GM23338 (cell line): ENCODE results near the gene ENTHD1. TPM values are rescaled to one million over a fixed set of nuclear protein-coding genes. Genes with fewer than 3 reads are reported as not detected.

Experiments used
- ATAC-seq: fragments of 200-7000 bp; cut with Tn5 transposase; 3 replicates; pipeline ENCODE4 v1.9.1; 2020
- DNase-seq: peaks from one replicate; pipeline ENCODE4 v3.0.0-alpha.2; 2015; ENCODE audit warnings: low spot score
- H2AFZ ChIP-seq: fragments of 200-600 bp; sonication (generic); 2 replicates; pipeline ENCODE4 v1.8.0; 2016; ENCODE audit warnings: antibody characterized with exemption, mild to moderate bottlenecking, moderate library complexity
- H3F3A ChIP-seq: fragments of 200-600 bp; sonication (generic); replicated peaks from 2 replicates; pipeline ENCODE4 v1.8.0; 2017; ENCODE audit warnings: antibody characterized with exemption, mixed run types, low read depth
- H3K27ac ChIP-seq: fragments of 200-600 bp; sonication (generic); 2 replicates; pipeline ENCODE4 v1.6.1; 2016; ENCODE audit warnings: low read depth
- H3K27me3 ChIP-seq: fragments of 200-600 bp; sonication (generic); 2 replicates; pipeline ENCODE4 v1.8.0; 2016; ENCODE audit warnings: mild to moderate bottlenecking, mixed run types, moderate library complexity; ENCODE audit not compliant: insufficient read depth
- H3K36me3 ChIP-seq: fragments of 200-600 bp; sonication (generic); 2 replicates; pipeline ENCODE4 v1.8.0; 2016; ENCODE audit warnings: mild to moderate bottlenecking; ENCODE audit not compliant: insufficient read depth
- H3K4me1 ChIP-seq: fragments of 200-600 bp; sonication (generic); 2 replicates; pipeline ENCODE4 v1.8.0; 2016; ENCODE audit warnings: mild to moderate bottlenecking, moderate library complexity; ENCODE audit not compliant: insufficient read depth
- H3K4me2 ChIP-seq: fragments of 200-600 bp; sonication (generic); 2 replicates; pipeline ENCODE4 v1.7.1; 2017; ENCODE audit warnings: mixed run types
- H3K4me3 ChIP-seq: fragments of 200-600 bp; sonication (generic); 2 replicates; pipeline ENCODE4 v1.6.1; 2016; ENCODE audit warnings: mixed run types
- H3K79me2 ChIP-seq: fragments of 200-600 bp; sonication (generic); replicated peaks from 2 replicates; pipeline ENCODE4 v1.8.0; 2017; ENCODE audit warnings: mild to moderate bottlenecking; ENCODE audit not compliant: insufficient read depth
- H3K9me2 ChIP-seq: fragments of 200-600 bp; sonication (generic); 2 replicates; pipeline ENCODE4 v1.8.0; 2017; ENCODE audit not compliant: insufficient read depth
- H4K20me1 ChIP-seq: fragments of 200-600 bp; sonication (generic); replicated peaks from 2 replicates; pipeline ENCODE4 v1.8.0; 2017; ENCODE audit warnings: mild to moderate bottlenecking; ENCODE audit not compliant: insufficient read depth
- H3K27ac Mint-ChIP-seq: 2 replicates; pipeline ENCODE4 v1.8.0; 2020; ENCODE audit warnings: inconsistent platforms, mild to moderate bottlenecking, moderate library complexity, mixed read lengths
- H3K27me3 Mint-ChIP-seq: 3 replicates; pipeline ENCODE4 v1.8.0; 2022; ENCODE audit warnings: low read depth, mild to moderate bottlenecking, moderate library complexity, mixed read lengths, inconsistent platforms; ENCODE audit not compliant: insufficient read depth, poor library complexity
- H3K36me3 Mint-ChIP-seq: 3 replicates; pipeline ENCODE4 v1.8.0; 2021; ENCODE audit warnings: low read depth, mild to moderate bottlenecking, inconsistent platforms, moderate library complexity, mixed read lengths
- H3K4me1 Mint-ChIP-seq: 3 replicates; pipeline ENCODE4 v1.8.0; 2020; ENCODE audit warnings: mild to moderate bottlenecking, inconsistent platforms, mixed read lengths
- H3K4me3 Mint-ChIP-seq: 3 replicates; pipeline ENCODE4 v1.8.0; 2021; ENCODE audit warnings: moderate library complexity, mild to moderate bottlenecking, inconsistent platforms, mixed read lengths
- H3K9me3 Mint-ChIP-seq: 3 replicates; pipeline ENCODE4 v1.8.0; 2020; ENCODE audit warnings: moderate library complexity, mild to moderate bottlenecking, inconsistent platforms, mixed read lengths
- CREB1 ChIP-seq: fragments of 250-450 bp; sonication (Bioruptor Pico); IDR thresholded peaks from 2 replicates; pipeline ENCODE4 v1.5.0; 2020; ENCODE audit warnings: low read depth, mild to moderate bottlenecking, moderate library complexity
- CTCF ChIP-seq, 2 experiments: fragments of 200-600 bp in 1 of 2; sonication (generic) in 1 of 2; conservative IDR thresholded peaks; 2 replicates each; pipeline versions ENCODE4 v1.5.1 to v1.6.1; 2016 to 2017; ENCODE audit warnings: antibody characterized with exemption in 2 of 2, low read depth in 2 of 2, mild to moderate bottlenecking in 2 of 2, moderate library complexity in 1 of 2
- EZH2 ChIP-seq: fragments of 200-600 bp; sonication (generic); IDR thresholded peaks from one replicate; pipeline ENCODE4 v1.8.0; 2017; ENCODE audit warnings: antibody characterized with exemption, mild to moderate bottlenecking, low read depth; ENCODE audit not compliant: unreplicated experiment
- EZH2phosphoT487 ChIP-seq: fragments of 200-600 bp; sonication (generic); IDR thresholded peaks from one replicate; pipeline ENCODE4 v1.8.1; 2018; ENCODE audit warnings: antibody characterized with exemption; ENCODE audit not compliant: unreplicated experiment
- JUNB ChIP-seq: IDR thresholded peaks from one replicate; pipeline ENCODE4 v1.6.1; 2016; ENCODE audit warnings: antibody characterized with exemption; ENCODE audit not compliant: unreplicated experiment
- NANOG ChIP-seq: IDR thresholded peaks from 2 replicates; pipeline ENCODE4 v1.6.1; 2016; ENCODE audit warnings: antibody characterized with exemption, borderline replicate concordance
- POLR2AphosphoS5 ChIP-seq: IDR thresholded peaks from 2 replicates; pipeline ENCODE4 v1.6.1; 2016; ENCODE audit warnings: antibody characterized with exemption, low read depth
- STAT1 ChIP-seq: IDR thresholded peaks from one replicate; pipeline ENCODE4 v1.6.1; 2016; ENCODE audit warnings: antibody characterized with exemption; ENCODE audit not compliant: unreplicated experiment
- ZNF114 ChIP-seq: fragments of 250-450 bp; sonication (Bioruptor Pico); IDR thresholded peaks from 2 replicates; pipeline ENCODE4 v1.5.0; 2020; ENCODE audit warnings: mild to moderate bottlenecking, moderate library complexity
- ZNF331 ChIP-seq: fragments of 250-450 bp; sonication (Bioruptor Pico); IDR thresholded peaks from 2 replicates; pipeline ENCODE4 v1.5.0; 2020; ENCODE audit warnings: low read depth, mild to moderate bottlenecking, moderate library complexity
- polyA plus RNA-seq: library from polyadenylated mRNA; unstranded; fragments of >200 nt; fragmentation: Nextera tagmentation; extraction: Ambion mirVana; gene quantifications from 2 replicates; pipeline ENCODE4 v1.2.1, GENCODE V29; 2016
- total RNA-seq: library from RNA; depleted of rRNA; stranded (reverse); fragments of >200 nt; shearing (Covaris generic); gene quantifications from 2 replicates; pipeline ENCODE4 v1.2.3, GENCODE V29; 2014
- TF ChIP-seq, protein P1 (sequence below): fragments of 250-450 bp; sonication (Bioruptor Pico); IDR thresholded peaks from 2 replicates; pipeline ENCODE4 v1.5.0; 2020; ENCODE audit warnings: mild to moderate bottlenecking, moderate library complexity
- TF ChIP-seq, protein P2 (sequence below): IDR thresholded peaks from 2 replicates; pipeline ENCODE4 v1.6.1; 2016; ENCODE audit warnings: antibody characterized with exemption
- TF ChIP-seq, protein P3 (sequence below): IDR thresholded peaks from one replicate; pipeline ENCODE4 v1.6.1; 2018; ENCODE audit warnings: antibody characterized with exemption; ENCODE audit not compliant: unreplicated experiment

Gene ENTHD1
- total and polyA plus RNA-seq, 2 experiments from 2014 or later: not detected

DNA sequence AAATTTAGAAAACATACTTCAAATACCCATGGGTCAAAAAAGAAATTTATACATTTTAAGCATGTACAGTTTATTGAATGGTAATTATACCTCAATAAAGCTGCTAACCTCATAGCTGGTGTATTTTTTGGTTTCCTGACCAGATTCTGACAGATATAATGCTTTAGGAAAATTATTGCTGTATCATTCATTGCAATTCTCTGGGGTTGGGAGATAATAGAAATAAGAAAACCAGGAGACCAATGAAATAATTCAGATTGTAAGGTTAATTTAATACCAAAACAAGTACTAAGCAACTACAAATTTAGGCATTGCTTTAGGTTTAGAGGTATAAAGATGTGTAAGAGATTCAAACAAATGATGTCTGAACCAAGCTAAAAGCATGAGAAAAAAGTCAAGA, 120.1 kb downstream of the ENTHD1 start:
- H3K36me3 ChIP-seq: no peaks in the 10 kb centered on the region
- no peak overlapping the region for H3K4me2 ChIP-seq
- Mint-ChIP-seq H3K4me1 (no peaks in the 10 kb centered on the region), H3K27me3 (peaks cover 2% of the 10 kb centered on the region), H3K4me3 (no peak overlapping the region), H3K27ac (no peak overlapping the region), H3K36me3 (no peaks in the 10 kb centered on the region), H3K9me3 (no peaks in the 10 kb centered on the region)
- TF ChIP-seq, protein P1, sequence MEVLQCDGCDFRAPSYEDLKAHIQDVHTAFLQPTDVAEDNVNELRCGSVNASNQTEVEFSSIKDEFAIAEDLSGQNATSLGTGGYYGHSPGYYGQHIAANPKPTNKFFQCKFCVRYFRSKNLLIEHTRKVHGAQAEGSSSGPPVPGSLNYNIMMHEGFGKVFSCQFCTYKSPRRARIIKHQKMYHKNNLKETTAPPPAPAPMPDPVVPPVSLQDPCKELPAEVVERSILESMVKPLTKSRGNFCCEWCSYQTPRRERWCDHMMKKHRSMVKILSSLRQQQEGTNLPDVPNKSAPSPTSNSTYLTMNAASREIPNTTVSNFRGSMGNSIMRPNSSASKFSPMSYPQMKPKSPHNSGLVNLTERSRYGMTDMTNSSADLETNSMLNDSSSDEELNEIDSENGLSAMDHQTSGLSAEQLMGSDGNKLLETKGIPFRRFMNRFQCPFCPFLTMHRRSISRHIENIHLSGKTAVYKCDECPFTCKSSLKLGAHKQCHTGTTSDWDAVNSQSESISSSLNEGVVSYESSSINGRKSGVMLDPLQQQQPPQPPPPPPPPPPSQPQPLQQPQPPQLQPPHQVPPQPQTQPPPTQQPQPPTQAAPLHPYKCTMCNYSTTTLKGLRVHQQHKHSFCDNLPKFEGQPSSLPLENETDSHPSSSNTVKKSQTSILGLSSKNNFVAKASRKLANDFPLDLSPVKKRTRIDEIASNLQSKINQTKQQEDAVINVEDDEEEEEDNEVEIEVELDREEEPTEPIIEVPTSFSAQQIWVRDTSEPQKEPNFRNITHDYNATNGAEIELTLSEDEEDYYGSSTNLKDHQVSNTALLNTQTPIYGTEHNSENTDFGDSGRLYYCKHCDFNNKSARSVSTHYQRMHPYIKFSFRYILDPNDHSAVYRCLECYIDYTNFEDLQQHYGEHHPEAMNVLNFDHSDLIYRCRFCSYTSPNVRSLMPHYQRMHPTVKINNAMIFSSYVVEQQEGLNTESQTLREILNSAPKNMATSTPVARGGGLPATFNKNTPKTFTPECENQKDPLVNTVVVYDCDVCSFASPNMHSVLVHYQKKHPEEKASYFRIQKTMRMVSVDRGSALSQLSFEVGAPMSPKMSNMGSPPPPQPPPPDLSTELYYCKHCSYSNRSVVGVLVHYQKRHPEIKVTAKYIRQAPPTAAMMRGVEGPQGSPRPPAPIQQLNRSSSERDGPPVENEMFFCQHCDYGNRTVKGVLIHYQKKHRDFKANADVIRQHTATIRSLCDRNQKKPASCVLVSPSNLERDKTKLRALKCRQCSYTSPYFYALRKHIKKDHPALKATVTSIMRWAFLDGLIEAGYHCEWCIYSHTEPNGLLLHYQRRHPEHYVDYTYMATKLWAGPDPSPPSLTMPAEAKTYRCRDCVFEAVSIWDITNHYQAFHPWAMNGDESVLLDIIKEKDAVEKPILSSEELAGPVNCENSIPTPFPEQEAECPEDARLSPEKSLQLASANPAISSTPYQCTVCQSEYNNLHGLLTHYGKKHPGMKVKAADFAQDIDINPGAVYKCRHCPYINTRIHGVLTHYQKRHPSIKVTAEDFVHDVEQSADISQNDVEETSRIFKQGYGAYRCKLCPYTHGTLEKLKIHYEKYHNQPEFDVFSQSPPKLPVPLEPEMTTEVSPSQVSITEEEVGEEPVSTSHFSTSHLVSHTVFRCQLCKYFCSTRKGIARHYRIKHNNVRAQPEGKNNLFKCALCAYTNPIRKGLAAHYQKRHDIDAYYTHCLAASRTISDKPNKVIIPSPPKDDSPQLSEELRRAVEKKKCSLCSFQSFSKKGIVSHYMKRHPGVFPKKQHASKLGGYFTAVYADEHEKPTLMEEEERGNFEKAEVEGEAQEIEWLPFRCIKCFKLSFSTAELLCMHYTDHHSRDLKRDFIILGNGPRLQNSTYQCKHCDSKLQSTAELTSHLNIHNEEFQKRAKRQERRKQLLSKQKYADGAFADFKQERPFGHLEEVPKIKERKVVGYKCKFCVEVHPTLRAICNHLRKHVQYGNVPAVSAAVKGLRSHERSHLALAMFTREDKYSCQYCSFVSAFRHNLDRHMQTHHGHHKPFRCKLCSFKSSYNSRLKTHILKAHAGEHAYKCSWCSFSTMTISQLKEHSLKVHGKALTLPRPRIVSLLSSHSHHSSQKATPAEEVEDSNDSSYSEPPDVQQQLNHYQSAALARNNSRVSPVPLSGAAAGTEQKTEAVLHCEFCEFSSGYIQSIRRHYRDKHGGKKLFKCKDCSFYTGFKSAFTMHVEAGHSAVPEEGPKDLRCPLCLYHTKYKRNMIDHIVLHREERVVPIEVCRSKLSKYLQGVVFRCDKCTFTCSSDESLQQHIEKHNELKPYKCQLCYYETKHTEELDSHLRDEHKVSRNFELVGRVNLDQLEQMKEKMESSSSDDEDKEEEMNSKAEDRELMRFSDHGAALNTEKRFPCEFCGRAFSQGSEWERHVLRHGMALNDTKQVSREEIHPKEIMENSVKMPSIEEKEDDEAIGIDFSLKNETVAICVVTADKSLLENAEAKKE (CRISPR knock-in tag): no peak
- TF ChIP-seq EZH2 (no peak), JUNB (no peak), STAT1 (no peak), ZNF331 (CRISPR knock-in tag) (no peak), EZH2phosphoT487 (no peak), NANOG (no peak), ZNF114 (CRISPR knock-in tag) (no peak), POLR2AphosphoS5 (no peak), CTCF (conservative IDR thresholded peaks at IDR 0.05; ENCODE audit: low read depth in 2 of 2) (no peak), CREB1 (CRISPR knock-in tag) (no peak)
- TF ChIP-seq, protein P2, sequence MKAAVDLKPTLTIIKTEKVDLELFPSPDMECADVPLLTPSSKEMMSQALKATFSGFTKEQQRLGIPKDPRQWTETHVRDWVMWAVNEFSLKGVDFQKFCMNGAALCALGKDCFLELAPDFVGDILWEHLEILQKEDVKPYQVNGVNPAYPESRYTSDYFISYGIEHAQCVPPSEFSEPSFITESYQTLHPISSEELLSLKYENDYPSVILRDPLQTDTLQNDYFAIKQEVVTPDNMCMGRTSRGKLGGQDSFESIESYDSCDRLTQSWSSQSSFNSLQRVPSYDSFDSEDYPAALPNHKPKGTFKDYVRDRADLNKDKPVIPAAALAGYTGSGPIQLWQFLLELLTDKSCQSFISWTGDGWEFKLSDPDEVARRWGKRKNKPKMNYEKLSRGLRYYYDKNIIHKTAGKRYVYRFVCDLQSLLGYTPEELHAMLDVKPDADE: no peak
- TF ChIP-seq, protein P3, sequence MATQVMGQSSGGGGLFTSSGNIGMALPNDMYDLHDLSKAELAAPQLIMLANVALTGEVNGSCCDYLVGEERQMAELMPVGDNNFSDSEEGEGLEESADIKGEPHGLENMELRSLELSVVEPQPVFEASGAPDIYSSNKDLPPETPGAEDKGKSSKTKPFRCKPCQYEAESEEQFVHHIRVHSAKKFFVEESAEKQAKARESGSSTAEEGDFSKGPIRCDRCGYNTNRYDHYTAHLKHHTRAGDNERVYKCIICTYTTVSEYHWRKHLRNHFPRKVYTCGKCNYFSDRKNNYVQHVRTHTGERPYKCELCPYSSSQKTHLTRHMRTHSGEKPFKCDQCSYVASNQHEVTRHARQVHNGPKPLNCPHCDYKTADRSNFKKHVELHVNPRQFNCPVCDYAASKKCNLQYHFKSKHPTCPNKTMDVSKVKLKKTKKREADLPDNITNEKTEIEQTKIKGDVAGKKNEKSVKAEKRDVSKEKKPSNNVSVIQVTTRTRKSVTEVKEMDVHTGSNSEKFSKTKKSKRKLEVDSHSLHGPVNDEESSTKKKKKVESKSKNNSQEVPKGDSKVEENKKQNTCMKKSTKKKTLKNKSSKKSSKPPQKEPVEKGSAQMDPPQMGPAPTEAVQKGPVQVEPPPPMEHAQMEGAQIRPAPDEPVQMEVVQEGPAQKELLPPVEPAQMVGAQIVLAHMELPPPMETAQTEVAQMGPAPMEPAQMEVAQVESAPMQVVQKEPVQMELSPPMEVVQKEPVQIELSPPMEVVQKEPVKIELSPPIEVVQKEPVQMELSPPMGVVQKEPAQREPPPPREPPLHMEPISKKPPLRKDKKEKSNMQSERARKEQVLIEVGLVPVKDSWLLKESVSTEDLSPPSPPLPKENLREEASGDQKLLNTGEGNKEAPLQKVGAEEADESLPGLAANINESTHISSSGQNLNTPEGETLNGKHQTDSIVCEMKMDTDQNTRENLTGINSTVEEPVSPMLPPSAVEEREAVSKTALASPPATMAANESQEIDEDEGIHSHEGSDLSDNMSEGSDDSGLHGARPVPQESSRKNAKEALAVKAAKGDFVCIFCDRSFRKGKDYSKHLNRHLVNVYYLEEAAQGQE: no peak
- H3K79me2 ChIP-seq: no peaks in the 10 kb centered on the region
- ATAC-seq: no peak
- no peak overlapping the region for H3K4me3 ChIP-seq
- H3K9me2 ChIP-seq: no peaks in the 10 kb centered on the region
- no peak overlapping the region for H2AFZ ChIP-seq
- no peaks in the 10 kb centered on the region for H3F3A ChIP-seq
- no peak for DNase-seq
- no peaks in the 10 kb centered on the region for H3K27me3 ChIP-seq
- H3K27ac ChIP-seq: no peak overlapping the region
- no peaks in the 10 kb centered on the region for H4K20me1 ChIP-seq
- H3K4me1 ChIP-seq: no peaks in the 10 kb centered on the region
